Measurements from ENCODE around the gene STRIP1. TPM values are rescaled to one million over a fixed set of nuclear protein-coding genes. Genes with fewer than 3 reads are reported as not detected.
A peak's percentile ranks its signal among the peaks of the same experiment; 100 is the strongest.

Gene STRIP1
- total RNA-seq, 2 experiments from 2014 or later = 40.4 to 40.8 TPM

DNA sequence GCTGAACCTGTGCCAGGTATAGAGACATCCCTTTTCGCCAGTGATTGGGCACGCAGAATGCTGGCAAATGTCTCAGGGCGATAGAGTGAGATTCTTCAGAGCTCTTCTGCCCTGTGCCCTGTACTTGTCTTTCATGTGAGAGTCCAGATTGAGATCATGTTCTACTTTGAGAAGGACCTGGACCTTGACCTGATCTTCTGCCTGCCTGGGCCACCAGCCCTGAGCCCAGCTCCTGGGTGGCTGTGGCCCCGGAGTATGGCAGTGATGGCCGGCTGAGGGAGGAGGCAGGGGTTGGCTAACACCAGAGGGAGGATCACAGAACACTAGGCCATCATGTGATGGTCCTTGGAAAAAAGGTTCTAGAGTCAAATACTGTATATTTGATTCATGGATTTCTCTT lies 13.8 kb downstream of the STRIP1 start:
- ATAC-seq = no peak
- no peak for DNase-seq
- Mint-ChIP-seq H3K27ac (peak overlapping the region; percentile 11), H3K9me3 (ENCODE audit: low read depth) (no peaks in the 10 kb centered on the region), H3K36me3 (peaks cover 43% of the 10 kb centered on the region), H3K4me3 (no peak overlapping the region), H3K27me3 (no peaks in the 10 kb centered on the region), H3K4me1 (no peaks in the 10 kb centered on the region)
- CTCF ChIA-PET = interaction anchor here (1.2 to 1.6 kb wide), 2 partner anchors 12 to 14 kb away, joined by 4 to 6 read pairs; partner anchors contain the start of gene STRIP1

DNA sequence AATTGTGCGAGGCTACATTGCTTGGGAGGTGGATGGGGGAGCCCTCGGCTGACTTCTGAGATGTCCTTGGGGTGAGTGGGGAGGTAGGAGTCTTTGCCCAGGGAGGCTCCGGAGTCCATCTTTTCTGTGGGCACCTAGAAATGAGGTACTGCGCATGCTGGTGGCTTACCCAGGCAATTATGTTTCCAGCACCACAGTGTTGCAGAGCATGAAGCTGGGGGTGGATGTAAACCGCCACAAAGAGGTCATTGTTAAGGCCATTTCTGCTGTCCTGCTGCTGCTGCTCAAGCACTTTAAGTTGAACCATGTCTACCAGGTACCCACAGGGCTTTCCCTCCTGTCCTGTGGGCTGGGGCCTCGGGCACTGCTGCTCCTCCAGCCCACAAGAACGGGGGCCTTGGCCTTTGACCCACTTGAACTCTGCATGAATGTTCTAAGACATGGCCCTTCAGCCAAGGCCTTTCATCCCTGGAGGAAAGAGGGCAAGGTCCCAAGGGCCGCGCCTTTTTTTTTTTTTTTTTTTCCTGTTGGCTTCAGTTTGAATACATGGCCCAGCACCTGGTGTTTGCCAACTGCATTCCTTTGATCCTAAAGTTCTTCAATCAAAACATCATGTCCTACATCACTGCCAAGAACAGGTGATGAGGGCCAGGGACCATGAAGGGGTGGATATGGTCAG lies 14.6 kb downstream of the STRIP1 start:
- H3K4me1 Mint-ChIP-seq = no peaks in the 10 kb centered on the region
- CTCF ChIA-PET = interaction anchor here (1.0 to 2.4 kb wide), 4 partner anchors 9 to 68 kb away, joined by 3 to 7 read pairs (median 5); partner anchors contain the start of gene STRIP1
- H3K4me3 Mint-ChIP-seq = no peak overlapping the region
- DNase-seq (no peak), ATAC-seq (no peak)
- no peak overlapping the region for H3K27ac Mint-ChIP-seq
- H3K9me3 Mint-ChIP-seq (ENCODE audit: low read depth) = no peaks in the 10 kb centered on the region
- no peaks in the 10 kb centered on the region for H3K27me3 Mint-ChIP-seq
- peaks cover 46% of the 10 kb centered on the region for H3K36me3 Mint-ChIP-seq

DNA sequence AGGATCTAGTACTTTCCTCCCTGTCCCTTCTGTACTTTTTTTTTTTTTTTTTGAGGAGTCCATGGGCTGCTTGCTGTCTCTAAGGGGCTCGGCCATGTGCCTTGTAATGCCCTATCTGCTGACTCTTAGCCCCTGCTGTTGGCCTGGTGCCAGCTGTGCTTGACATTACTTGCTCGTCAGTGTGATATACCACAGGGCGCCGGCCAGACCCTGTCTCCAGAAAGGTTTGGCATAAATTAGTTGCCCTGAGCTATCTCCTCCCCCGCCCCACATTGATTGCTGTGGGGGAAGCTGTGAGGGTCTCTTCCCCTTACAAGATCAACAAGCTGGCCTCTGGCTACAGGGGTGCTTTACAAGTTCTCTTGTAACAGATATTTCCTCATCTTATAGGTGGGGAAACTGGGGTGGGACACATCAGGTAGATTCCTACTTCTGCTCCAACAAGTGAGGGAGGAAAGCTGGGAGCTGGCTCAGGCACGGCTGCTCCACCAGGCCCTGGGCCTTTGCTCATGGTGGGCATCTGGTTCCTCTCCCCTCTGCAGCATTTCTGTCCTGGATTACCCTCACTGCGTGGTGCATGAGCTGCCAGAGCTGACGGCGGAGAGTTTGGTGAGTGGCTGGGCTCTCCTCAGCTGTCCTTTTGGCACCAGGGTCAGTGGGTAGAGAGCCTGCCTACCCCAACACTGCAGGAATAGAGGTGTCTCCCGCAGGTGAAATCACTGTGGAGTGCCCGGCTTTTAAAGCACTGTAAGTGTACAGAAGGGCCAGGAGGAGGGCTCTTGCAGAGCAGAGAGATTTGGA lies 15.6 kb downstream of the STRIP1 start:
- Mint-ChIP-seq H3K27ac (no peak overlapping the region), H3K4me1 (no peaks in the 10 kb centered on the region), H3K9me3 (ENCODE audit: low read depth) (no peaks in the 10 kb centered on the region), H3K36me3 (peaks cover 44% of the 10 kb centered on the region), H3K27me3 (no peaks in the 10 kb centered on the region), H3K4me3 (no peak overlapping the region)
- DNase-seq (no peak), ATAC-seq (no peak)
- CTCF ChIA-PET = interaction anchor here (0.9 to 6.1 kb wide), 8 partner anchors 10 to 67 kb away, joined by 3 to 29 read pairs (median 3); partner anchors contain the start of gene STRIP1

DNA sequence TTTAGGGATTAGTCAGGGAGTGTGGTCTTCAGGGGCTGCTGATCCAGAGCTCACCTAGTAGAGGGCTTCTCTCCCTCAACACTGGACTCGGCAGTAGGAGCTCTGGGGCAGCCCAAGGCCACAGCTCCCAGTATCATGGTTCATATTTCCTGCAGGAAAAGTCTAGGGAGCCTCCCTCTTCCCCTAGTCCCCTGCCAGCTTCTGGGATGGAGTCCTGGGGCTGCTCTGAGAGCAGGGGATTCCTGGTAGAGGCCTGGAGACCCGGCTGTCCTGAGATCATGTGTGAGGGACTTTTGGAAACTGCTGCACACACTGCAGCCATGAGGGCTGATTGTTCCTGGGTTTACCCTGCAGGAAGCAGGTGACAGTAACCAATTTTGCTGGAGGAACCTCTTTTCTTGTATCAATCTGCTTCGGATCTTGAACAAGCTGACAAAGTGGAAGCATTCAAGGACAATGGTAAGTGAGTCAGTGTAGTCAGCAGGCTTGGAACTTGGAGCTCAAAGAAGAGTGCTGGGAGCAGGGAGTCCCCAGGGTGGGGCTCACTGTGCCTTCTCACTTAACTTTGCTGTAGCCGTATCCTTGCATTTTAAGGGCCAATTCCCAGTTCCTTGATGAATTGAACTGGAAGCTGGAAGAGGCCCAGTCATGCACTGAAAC lies 16.3 kb downstream of the STRIP1 start:
- H3K4me3 Mint-ChIP-seq = no peak overlapping the region
- DNase-seq = no peak
- CTCF ChIA-PET = interaction anchor here (1.1 to 6.1 kb wide), 8 partner anchors 9 to 56 kb away, joined by 3 to 29 read pairs (median 7); partner anchors contain the start of gene STRIP1
- no peak for ATAC-seq
- H3K9me3 Mint-ChIP-seq (ENCODE audit: low read depth) = no peaks in the 10 kb centered on the region
- H3K27me3 Mint-ChIP-seq = no peaks in the 10 kb centered on the region
- no peaks in the 10 kb centered on the region for H3K4me1 Mint-ChIP-seq
- peaks cover 41% of the 10 kb centered on the region for H3K36me3 Mint-ChIP-seq
- no peak overlapping the region for H3K27ac Mint-ChIP-seq

DNA sequence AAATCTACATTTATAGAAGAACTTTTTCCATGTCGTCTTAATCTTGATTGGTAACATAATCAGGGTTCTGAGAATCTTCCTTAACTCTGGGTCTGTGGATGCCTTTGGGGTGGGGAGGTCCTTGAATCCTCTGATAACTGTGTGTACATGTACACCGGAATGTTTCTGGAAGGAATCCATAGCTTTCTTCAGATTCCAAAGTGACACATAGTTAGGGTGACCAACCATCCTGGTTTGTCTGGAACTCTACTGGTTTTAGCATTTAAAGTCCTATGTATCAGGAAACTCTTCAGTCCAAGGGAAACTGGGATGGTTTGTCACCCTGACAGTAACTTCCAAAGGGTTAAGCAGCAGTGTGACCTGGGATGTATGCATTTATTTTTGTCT lies 16.8 kb downstream of the STRIP1 start:
- Mint-ChIP-seq H3K27me3 (no peaks in the 10 kb centered on the region), H3K4me3 (no peak overlapping the region), H3K27ac (no peak overlapping the region), H3K4me1 (no peaks in the 10 kb centered on the region), H3K9me3 (ENCODE audit: low read depth) (no peaks in the 10 kb centered on the region), H3K36me3 (peaks cover 37% of the 10 kb centered on the region)
- DNase-seq (no peak), ATAC-seq (no peak)
- CTCF ChIA-PET = interaction anchor here (1.3 to 6.1 kb wide), 8 partner anchors 9 to 55 kb away, joined by 3 to 29 read pairs (median 8); partner anchors contain the start of gene STRIP1

DNA sequence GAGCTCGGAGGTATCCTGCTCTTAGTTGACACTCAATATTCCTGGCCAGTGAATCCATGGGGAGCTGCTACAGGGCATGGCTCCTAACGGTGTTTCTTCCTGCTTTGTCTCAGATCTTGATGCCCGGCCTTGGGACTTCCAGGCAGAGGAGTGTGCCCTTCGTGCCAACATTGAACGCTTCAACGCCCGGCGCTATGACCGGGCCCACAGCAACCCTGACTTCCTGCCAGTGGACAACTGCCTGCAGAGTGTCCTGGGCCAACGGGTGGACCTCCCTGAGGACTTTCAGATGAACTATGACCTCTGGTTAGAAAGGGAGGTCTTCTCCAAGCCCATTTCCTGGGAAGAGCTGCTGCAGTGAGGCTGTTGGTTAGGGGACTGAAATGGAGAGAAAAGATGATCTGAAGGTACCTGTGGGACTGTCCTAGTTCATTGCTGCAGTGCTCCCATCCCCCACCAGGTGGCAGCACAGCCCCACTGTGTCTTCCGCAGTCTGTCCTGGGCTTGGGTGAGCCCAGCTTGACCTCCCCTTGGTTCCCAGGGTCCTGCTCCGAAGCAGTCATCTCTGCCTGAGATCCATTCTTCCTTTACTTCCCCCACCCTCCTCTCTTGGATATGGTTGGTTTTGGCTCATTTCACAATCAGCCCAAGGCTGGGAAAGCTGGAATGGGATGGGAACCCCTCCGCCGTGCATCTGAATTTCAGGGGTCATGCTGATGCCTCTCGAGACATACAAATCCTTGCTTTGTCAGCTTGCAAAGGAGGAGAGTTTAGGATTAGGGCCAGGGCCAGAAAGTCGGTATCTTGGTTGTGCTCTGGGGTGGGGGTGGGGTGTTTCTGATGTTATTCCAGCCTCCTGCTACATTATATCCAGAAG lies 19.4 kb downstream of the STRIP1 start:
- CTCF ChIA-PET = interaction anchor here (0.6 to 6.1 kb wide), 25 partner anchors 6 to 1067 kb away, joined by 3 to 29 read pairs (median 5); partner anchors contain the start of genes ALX3 and STRIP1
- Mint-ChIP-seq H3K36me3 (peaks cover 26% of the 10 kb centered on the region), H3K9me3 (ENCODE audit: low read depth) (no peaks in the 10 kb centered on the region), H3K4me3 (no peak overlapping the region), H3K27me3 (no peaks in the 10 kb centered on the region), H3K4me1 (no peaks in the 10 kb centered on the region), H3K27ac (no peak overlapping the region)
- peak; percentile 81 for ATAC-seq
- peak; percentile 74 for DNase-seq

DNA sequence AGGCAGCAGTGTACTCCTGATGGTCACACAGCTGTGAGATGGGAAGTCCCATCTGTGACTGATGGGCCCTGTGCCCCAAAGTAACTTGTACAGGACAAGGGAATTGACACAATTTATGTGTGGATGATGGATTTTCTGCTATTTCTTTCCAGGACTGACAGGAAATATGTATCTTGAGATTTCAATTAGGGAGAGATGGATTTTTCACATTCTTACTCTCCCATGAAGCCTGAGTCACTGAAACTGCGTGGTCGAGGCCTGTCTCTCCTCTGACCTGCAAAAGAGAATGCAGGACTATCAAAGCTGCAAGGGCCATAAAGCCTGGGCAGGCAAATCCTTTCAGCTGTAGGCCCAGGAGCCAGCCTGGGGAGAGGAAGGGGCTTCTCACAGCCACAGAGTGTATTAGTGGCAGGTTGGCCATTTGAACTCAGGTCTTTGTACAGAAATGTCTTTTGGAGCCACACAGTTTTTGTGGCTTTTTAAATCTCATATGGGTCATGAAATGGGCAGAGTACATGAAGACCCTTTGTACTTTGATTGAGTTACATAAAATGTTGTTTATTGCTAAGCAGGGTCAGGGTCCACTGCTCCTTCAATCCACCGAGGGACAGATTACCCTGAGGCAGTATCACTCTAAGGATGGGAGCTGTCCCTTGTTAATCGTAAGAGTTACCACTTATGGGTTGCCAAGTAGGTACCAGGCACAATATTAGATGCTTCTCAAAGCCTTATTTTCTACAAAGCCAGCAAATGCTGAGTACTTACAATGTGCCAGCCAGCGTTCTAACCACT lies 21.3 kb downstream of the STRIP1 start:
- Mint-ChIP-seq H3K27me3 (no peaks in the 10 kb centered on the region), H3K36me3 (peaks cover 27% of the 10 kb centered on the region), H3K4me3 (no peak overlapping the region), H3K4me1 (peaks cover 2% of the 10 kb centered on the region), H3K27ac (no peak overlapping the region), H3K9me3 (ENCODE audit: low read depth) (no peaks in the 10 kb centered on the region)
- no peak for ATAC-seq
- DNase-seq = no peak
- CTCF ChIA-PET = interaction anchor here (0.8 to 6.1 kb wide), 6 partner anchors 10 to 61 kb away, joined by 3 to 29 read pairs (median 11); no protein-coding TSS in a partner anchor

DNA sequence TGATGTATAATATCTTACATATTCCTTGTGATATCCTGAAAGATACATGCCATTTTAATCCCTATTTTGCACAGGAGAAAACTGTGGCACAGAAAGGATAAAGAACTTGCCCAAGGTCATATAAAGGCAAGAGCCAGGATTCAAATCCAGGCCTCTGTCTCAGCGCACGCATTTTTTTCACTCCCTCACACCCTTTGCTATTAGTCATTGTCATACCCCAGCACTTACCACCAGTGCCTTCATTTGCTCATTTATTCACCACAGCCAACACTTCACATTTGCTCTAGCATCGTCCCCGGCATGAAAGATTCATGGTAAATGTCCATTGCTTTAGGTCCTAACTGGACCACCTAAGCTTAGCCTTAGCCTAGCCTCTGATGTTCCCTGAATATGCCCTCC lies 21.9 kb downstream of the STRIP1 start:
- CTCF ChIA-PET = interaction anchor here (0.8 to 2.1 kb wide), 3 partner anchors 32 to 404 kb away, joined by 3 to 7 read pairs (median 4); no protein-coding TSS in a partner anchor
- H3K27me3 Mint-ChIP-seq = no peaks in the 10 kb centered on the region
- H3K27ac Mint-ChIP-seq = no peak overlapping the region
- peaks cover 2% of the 10 kb centered on the region for H3K4me1 Mint-ChIP-seq
- peaks cover 27% of the 10 kb centered on the region for H3K36me3 Mint-ChIP-seq
- no peaks in the 10 kb centered on the region for H3K9me3 Mint-ChIP-seq (ENCODE audit: low read depth)
- no peak overlapping the region for H3K4me3 Mint-ChIP-seq
- ATAC-seq = no peak
- no peak for DNase-seq

DNA sequence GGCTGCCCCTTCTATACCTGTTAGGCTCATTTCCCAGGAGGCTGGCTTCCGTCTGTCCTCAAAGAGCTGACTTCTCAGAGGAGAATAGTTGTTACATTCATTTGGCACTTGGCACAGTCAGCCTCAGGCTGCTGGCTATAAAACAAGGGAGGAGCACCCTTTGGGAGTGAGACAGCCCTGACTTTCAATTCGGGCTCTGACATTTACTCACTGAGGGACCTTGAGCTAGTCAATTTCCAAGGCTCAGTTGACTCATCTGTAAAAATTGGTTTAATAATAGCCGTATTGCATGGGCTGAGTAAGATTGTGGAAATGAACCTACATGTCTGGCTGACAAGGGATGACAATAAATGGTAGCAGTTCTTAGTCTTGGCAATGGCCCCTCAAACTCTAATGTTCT lies 22.4 kb downstream of the STRIP1 start:
- DNase-seq = no peak
- H3K4me1 Mint-ChIP-seq = peaks cover 2% of the 10 kb centered on the region
- no peak for ATAC-seq
- H3K9me3 Mint-ChIP-seq (ENCODE audit: low read depth) = no peaks in the 10 kb centered on the region
- H3K36me3 Mint-ChIP-seq = peaks cover 27% of the 10 kb centered on the region
- no peaks in the 10 kb centered on the region for H3K27me3 Mint-ChIP-seq
- CTCF ChIA-PET = interaction anchor here (0.8 to 4.1 kb wide), 6 partner anchors 12 to 403 kb away, joined by 3 to 23 read pairs (median 4); partner anchors contain the start of gene STRIP1
- no peak overlapping the region for H3K27ac Mint-ChIP-seq
- H3K4me3 Mint-ChIP-seq = no peak overlapping the region

DNA sequence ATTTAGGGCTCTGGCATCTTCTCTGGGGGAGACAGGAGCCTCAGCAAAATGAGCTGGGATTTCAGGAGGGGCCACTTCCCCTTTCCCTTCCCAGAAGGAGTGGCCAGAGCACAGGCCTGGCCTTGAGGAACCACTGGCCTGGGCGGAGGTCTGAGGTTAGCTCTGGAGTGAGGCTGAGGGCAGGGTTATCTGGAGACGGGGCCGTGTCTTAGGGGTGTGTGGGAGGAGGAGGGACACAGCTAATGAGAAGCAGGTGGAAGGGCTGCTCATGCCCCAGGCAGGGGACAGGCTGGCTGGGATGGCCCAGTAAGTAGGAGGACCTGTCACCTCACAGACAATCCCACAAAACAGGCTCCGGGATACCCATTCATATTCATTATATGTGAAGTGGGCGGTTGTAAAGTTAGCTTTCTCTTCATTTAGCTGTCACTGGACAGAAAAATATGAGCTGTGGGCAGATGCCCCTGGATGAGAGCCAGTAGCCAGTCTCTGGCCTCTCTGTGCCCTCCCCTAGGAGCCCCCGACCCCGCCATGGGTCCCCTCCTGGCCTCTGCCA lies 23.6 kb downstream of the STRIP1 start:
- Mint-ChIP-seq H3K36me3 (peaks cover 20% of the 10 kb centered on the region), H3K4me3 (no peak overlapping the region), H3K27ac (no peak overlapping the region), H3K4me1 (peaks cover 2% of the 10 kb centered on the region), H3K27me3 (no peaks in the 10 kb centered on the region), H3K9me3 (ENCODE audit: low read depth) (no peaks in the 10 kb centered on the region)
- ATAC-seq = no peak
- no peak for DNase-seq
- CTCF ChIA-PET = interaction anchor here (0.8 to 4.1 kb wide), 4 partner anchors 13 to 74 kb away, joined by 3 to 23 read pairs (median 5); partner anchors contain the start of genes AHCYL1 and STRIP1

DNA sequence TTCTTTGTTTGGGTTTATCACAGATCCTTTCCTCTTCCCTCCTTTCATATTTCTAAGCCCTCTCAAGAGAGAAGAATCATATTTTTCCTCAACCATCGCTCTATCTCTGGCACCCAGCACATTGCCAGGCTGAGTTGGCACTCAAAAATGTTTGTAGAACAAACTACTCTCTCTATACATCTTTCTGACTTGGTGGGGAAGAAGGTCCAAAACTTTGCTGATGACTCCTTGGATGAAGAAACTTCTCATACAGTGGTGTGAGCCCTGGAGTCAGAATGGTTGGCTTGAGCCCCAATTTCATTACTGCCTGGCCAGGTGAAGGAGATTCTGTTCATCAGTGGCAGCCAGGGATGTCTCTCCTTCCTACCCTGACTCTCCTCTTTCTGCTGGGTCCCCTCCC lies 24.2 kb downstream of the STRIP1 start:
- H3K4me1 Mint-ChIP-seq = peaks cover 2% of the 10 kb centered on the region
- H3K4me3 Mint-ChIP-seq = no peak overlapping the region
- no peak overlapping the region for H3K27ac Mint-ChIP-seq
- H3K27me3 Mint-ChIP-seq = no peaks in the 10 kb centered on the region
- no peaks in the 10 kb centered on the region for H3K9me3 Mint-ChIP-seq (ENCODE audit: low read depth)
- peaks cover 15% of the 10 kb centered on the region for H3K36me3 Mint-ChIP-seq
- ATAC-seq = no peak
- no peak for DNase-seq
- CTCF ChIA-PET = interaction anchor here (2.1 to 4.1 kb wide), 3 partner anchors 23 to 47 kb away, joined by 7 to 23 read pairs (median 17); partner anchors contain the start of gene STRIP1

Data from activated CD8-positive, alpha-beta memory T cell treated with anti-CD3 and anti-CD28 coated beads, Interleukin-2, amount 10 ng/mL, durations not matched to agents 7 days and 5 days (primary cell).